Measurements from ENCODE around the gene TRPC6. TPM values are rescaled to one million over a fixed set of nuclear protein-coding genes. Genes with fewer than 3 reads are reported as not detected.
"Not testable (repeated sequence)": the region's sequence is repeated elsewhere in the genome, so short reads cannot be mapped to it uniquely, and the experiment has no call there.

The TRPC6 gene
- total and polyA plus RNA-seq, 2 experiments from 2014 or later: 0.13 to 4.8 TPM

DNA sequence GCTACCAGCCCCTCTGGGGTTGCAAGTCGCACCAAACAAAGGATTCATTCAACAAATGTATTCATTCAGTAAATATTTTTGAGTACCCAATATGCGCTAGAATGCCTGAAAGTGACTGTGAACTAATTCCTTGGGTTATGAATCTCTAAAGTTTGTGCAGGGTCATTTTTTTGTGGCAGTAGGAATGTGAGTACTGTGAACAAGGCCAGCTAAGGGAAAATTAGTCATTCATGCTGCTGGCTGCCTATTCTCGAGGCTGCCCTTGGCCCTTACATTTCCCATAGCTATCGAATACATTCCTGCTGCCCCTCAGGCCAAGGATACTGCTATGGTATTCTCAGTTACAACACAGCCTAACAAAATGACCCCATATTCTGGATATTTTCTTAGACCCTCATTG, 141.6 kb downstream of the TRPC6 start:
- Histone ChIP-seq H3K4me2 (no peak overlapping the region), H3K27me3 (no peaks in the 10 kb centered on the region), H3K27ac (no peak overlapping the region), H3K79me2 (no peaks in the 10 kb centered on the region), H3K9me3 (ENCODE audit: low read depth) (no peaks in the 10 kb centered on the region), H2AFZ (no peak overlapping the region), H3K36me3 (replicated peaks; ENCODE audit: insufficient read depth, low read depth) (no peaks in the 10 kb centered on the region), H3K4me1 (ENCODE audit: insufficient read depth) (no peaks in the 10 kb centered on the region), H3K4me3 (no peak overlapping the region), H4K20me1 (ENCODE audit: insufficient read depth, poor library complexity, severe bottlenecking) (no peaks in the 10 kb centered on the region), H3K9me2 (replicated peaks; ENCODE audit: insufficient read depth) (no peaks in the 10 kb centered on the region)
- WGBS (ENCODE audit: low lambda C conversion rate, missing lambda C conversion rate): 88% methylated on average over 4 of the region's 4 CpGs
- DNase-seq (ENCODE audit: low spot score): no peak
- TF ChIP-seq EZH2 (IDR thresholded peaks at IDR 0.05; ENCODE audit: borderline replicate concordance) (no peak), EZH2phosphoT487 (IDR thresholded peaks at IDR 0.05; ENCODE audit: low read depth, severe bottlenecking, unreplicated experiment) (no peak), CTCF (IDR thresholded peaks at IDR 0.05; ENCODE audit: poor library complexity) (no peak)

GRCh38 chr11:101441747-101442146, 142.1 kb downstream of the TRPC6 start:
- Histone ChIP-seq H2AFZ (no peak overlapping the region), H3K27me3 (no peaks in the 10 kb centered on the region), H3K4me2 (no peak overlapping the region), H3K79me2 (no peaks in the 10 kb centered on the region), H4K20me1 (ENCODE audit: insufficient read depth, poor library complexity, severe bottlenecking) (no peaks in the 10 kb centered on the region), H3K36me3 (replicated peaks; ENCODE audit: insufficient read depth, low read depth) (no peaks in the 10 kb centered on the region), H3K9me2 (replicated peaks; ENCODE audit: insufficient read depth) (no peaks in the 10 kb centered on the region), H3K9me3 (ENCODE audit: low read depth) (no peaks in the 10 kb centered on the region), H3K4me3 (no peak overlapping the region), H3K27ac (no peak overlapping the region), H3K4me1 (ENCODE audit: insufficient read depth) (no peaks in the 10 kb centered on the region)
- WGBS (ENCODE audit: low lambda C conversion rate, missing lambda C conversion rate): 95% methylated on average over 1 of the region's 1 CpG
- DNase-seq (ENCODE audit: low spot score): no peak
- TF ChIP-seq EZH2 (IDR thresholded peaks at IDR 0.05; ENCODE audit: borderline replicate concordance): no peak
- TF ChIP-seq EZH2phosphoT487 (IDR thresholded peaks at IDR 0.05; ENCODE audit: low read depth, severe bottlenecking, unreplicated experiment): no peak
- no peak for TF ChIP-seq CTCF (IDR thresholded peaks at IDR 0.05; ENCODE audit: poor library complexity)

- H2AFZ ChIP-seq: no peak overlapping the region
These were observed 144.3 kb downstream of the TRPC6 start for GRCh38 chr11:101439488-101439887.

DNA sequence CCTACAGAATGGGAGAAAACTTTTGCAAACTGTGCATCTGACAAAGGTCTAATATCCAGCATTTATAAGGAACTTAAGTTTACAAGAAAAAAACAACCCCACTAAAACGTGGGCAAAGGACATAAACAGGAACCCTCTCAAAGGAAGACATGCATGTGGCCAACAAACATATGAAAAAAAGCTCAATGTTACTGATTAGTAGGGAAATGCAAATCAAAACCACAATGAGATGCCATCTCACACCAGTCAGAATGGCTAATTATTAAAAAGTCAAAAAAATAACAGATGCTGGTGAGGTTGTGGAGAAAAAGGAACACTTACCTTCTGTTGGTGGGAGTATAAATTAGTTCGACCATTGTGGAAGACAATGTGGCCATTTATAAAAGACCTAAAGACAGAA, 145.1 kb downstream of the TRPC6 start:
- not testable (repeated sequence) for H3K9me2 ChIP-seq (replicated peaks; ENCODE audit: insufficient read depth); H4K20me1 ChIP-seq (ENCODE audit: insufficient read depth, poor library complexity, severe bottlenecking); H3K27ac ChIP-seq; H3K4me3 ChIP-seq; H2AFZ ChIP-seq; H3K4me2 ChIP-seq; H3K36me3 ChIP-seq (replicated peaks; ENCODE audit: insufficient read depth, low read depth); H3K9me3 ChIP-seq (ENCODE audit: low read depth); H3K27me3 ChIP-seq; H3K79me2 ChIP-seq; DNase-seq (ENCODE audit: low spot score); H3K4me1 ChIP-seq (ENCODE audit: insufficient read depth)
- 79% methylated on average over 2 of the region's 2 CpGs for whole genome bisulfite sequencing (ENCODE audit: low lambda C conversion rate, missing lambda C conversion rate)

More at GRCh38 chr11:101439488-101439887, 144.3 kb downstream of the TRPC6 start:
- WGBS (ENCODE audit: low lambda C conversion rate, missing lambda C conversion rate): 89% methylated on average over 5 of the region's 5 CpGs
- TF ChIP-seq CTCF (IDR thresholded peaks at IDR 0.05; ENCODE audit: poor library complexity): no peak
- no peak for TF ChIP-seq EZH2 (IDR thresholded peaks at IDR 0.05; ENCODE audit: borderline replicate concordance)
- no peak for TF ChIP-seq EZH2phosphoT487 (IDR thresholded peaks at IDR 0.05; ENCODE audit: low read depth, severe bottlenecking, unreplicated experiment)
- Histone ChIP-seq H3K4me1 (ENCODE audit: insufficient read depth) (no peaks in the 10 kb centered on the region), H3K36me3 (replicated peaks; ENCODE audit: insufficient read depth, low read depth) (no peaks in the 10 kb centered on the region), H3K4me2 (no peak overlapping the region), H3K27ac (no peak overlapping the region), H3K9me2 (replicated peaks; ENCODE audit: insufficient read depth) (no peaks in the 10 kb centered on the region), H3K4me3 (no peak overlapping the region), H3K9me3 (ENCODE audit: low read depth) (no peaks in the 10 kb centered on the region), H3K79me2 (no peaks in the 10 kb centered on the region), H4K20me1 (ENCODE audit: insufficient read depth, poor library complexity, severe bottlenecking) (no peaks in the 10 kb centered on the region), H3K27me3 (no peaks in the 10 kb centered on the region)
- no peak for DNase-seq (ENCODE audit: low spot score)

All from hepatocyte (in vitro differentiated cells).